H1 (cell line): ENCODE measurements around the gene C19orf12. TPM values are rescaled to one million over a fixed set of nuclear protein-coding genes. Genes with fewer than 3 reads are reported as not detected.

Source experiments
- CHD2 ChIP-seq: IDR thresholded peaks from 2 replicates; pipeline ENCODE4 v1.6.1; 2012; ENCODE audit warnings: low read length, improper control_type of control experiment
- MAX ChIP-seq: IDR thresholded peaks from 2 replicates; pipeline ENCODE4 v1.6.1; 2012; ENCODE audit warnings: inconsistent platforms
- POU5F1 ChIP-seq: IDR thresholded peaks from 2 replicates; pipeline ENCODE4 v1.6.1; 2011; ENCODE audit warnings: low read depth, mild to moderate bottlenecking, low read length, moderate library complexity
- RBBP5 ChIP-seq: IDR thresholded peaks from 2 replicates; pipeline ENCODE4 v1.7.1; 2012; ENCODE audit warnings: low read depth, mild to moderate bottlenecking, inconsistent platforms, low read length, moderate library complexity, borderline replicate concordance
- SIN3A ChIP-seq, 2 experiments: IDR thresholded peaks in 1 of 2; conservative IDR thresholded peaks in 1 of 2; 2 replicates each; pipeline ENCODE4 v1.6.1; 2011 to 2012; ENCODE audit warnings: low read length in 2 of 2, improper control_type of control experiment in 1 of 2, low read depth in 1 of 2, mild to moderate bottlenecking in 1 of 2
- SP2 ChIP-seq: IDR thresholded peaks from 2 replicates; pipeline ENCODE4 v1.6.1; 2012; ENCODE audit warnings: mild to moderate bottlenecking, low read length, inconsistent platforms
- polyA plus RNA-seq, 7 experiments: library from polyadenylated mRNA; depleted of rRNA in 3 of 7; stranded (reverse) in 5 of 7; unstranded in 2 of 7; fragments of >200 nt in 5 of 7; fragments of 200-250 nt in 2 of 7; gene quantifications; 1 replicate in 5 of 7; 2 replicates in 1 of 7; 4 replicates in 1 of 7; pipeline versions ENCODE4 v1.2.1 to v1.2.3, GENCODE V29; 2011 to 2013; ENCODE audit warnings: missing spikeins in 2 of 7, mixed read lengths in 2 of 7
- total RNA-seq: library from RNA; stranded (reverse); fragmentation: NEBNext Ultra II Directional; extraction: Animal tissue kit (Norgen Biotek cat#: 25700); gene quantifications from 2 replicates; pipeline ENCODE4 v1.2.1, GENCODE V29; 2021

C19orf12 gene
- total and polyA plus RNA-seq, 2 of the 8 experiments (the other 6 are each of a cell fraction or from before 2014, with no cell fraction given) = 10.7 to 11.9 TPM

GRCh38 chr19:29675650-29676186, 39.3 kb downstream of the C19orf12 start (continued):
- TF ChIP-seq RBBP5 (no peak), POU5F1 (no peak), CHD2 (no peak), MAX (no peak), SIN3A (conservative IDR thresholded peaks at IDR 0.05 in 1 of 2, IDR thresholded peaks at IDR 0.05 in 1 of 2; ENCODE audit: low read depth in 1 of 2, low read length in 2 of 2) (no peak), SP2 (no peak)
